Tibial nerve (tissue), 4 donors: ENCODE data around the gene CCDC88C. TPM values are rescaled to one million over a fixed set of nuclear protein-coding genes. Genes with fewer than 3 reads are reported as not detected.

Source experiments
- DNase-seq, 2 donors: peaks; one replicate each; pipeline ENCODE4 v3.0.0-alpha.2; 2019; ENCODE audit warnings: low spot score in 2 of 2
- H3K27ac ChIP-seq, 4 donors: fragments of 200-600 bp; sonication (generic) in 3 of 4; one replicate each; pipeline ENCODE4 v1.5.1; 2017 to 2019; ENCODE audit warnings: mild to moderate bottlenecking in 1 of 4
- H3K27me3 ChIP-seq, 2 donors: fragments of 200-600 bp; sonication (generic) in 1 of 2; one replicate each; pipeline versions ENCODE4 v1.5.1 to v1.6.0; 2017 to 2019
- H3K36me3 ChIP-seq, 3 donors: fragments of 200-600 bp; sonication (generic); one replicate each; pipeline ENCODE4 v1.5.1; 2018 to 2019
- H3K4me1 ChIP-seq, 4 donors: fragments of 200-600 bp; sonication (generic) in 3 of 4; one replicate each; pipeline ENCODE4 v1.5.1; 2017 to 2019
- H3K4me3 ChIP-seq, 4 donors: fragments of 200-600 bp; sonication (generic) in 3 of 4; one replicate each; pipeline ENCODE4 v1.5.1; 2017 to 2019; ENCODE audit warnings: mild to moderate bottlenecking in 1 of 4, moderate library complexity in 1 of 4
- H3K9me3 ChIP-seq, 4 donors: fragments of 200-600 bp; sonication (generic) in 3 of 4; one replicate each; pipeline ENCODE4 v1.5.1; 2017 to 2019
- EP300 ChIP-seq, 2 donors: sonication (generic); formaldehyde crosslinking; IDR thresholded peaks; one replicate each; pipeline ENCODE4 v1.6.1; 2017; ENCODE audit warnings: antibody characterized with exemption in 2 of 2, mild to moderate bottlenecking in 1 of 2
- POLR2A ChIP-seq, 2 donors: fragments of 450-650 bp; IDR thresholded peaks; one replicate each; pipeline ENCODE4 v1.6.1; 2017; ENCODE audit warnings: antibody characterized with exemption in 2 of 2, mild to moderate bottlenecking in 2 of 2, moderate library complexity in 2 of 2
- WGBS, 2 donors: methylation state at CpG; one replicate each; pipeline ENCODE4 v1.1.5; 2018; 5-methylcytosine and 5-hydroxymethylcytosine counted together
- total RNA-seq, 4 donors: library from RNA; depleted of rRNA; stranded (reverse); fragments of >200 nt; gene quantifications; one replicate each; pipeline ENCODE4 v1.1.0, GENCODE V29; 2016
- TF ChIP-seq, protein P1 (sequence below), 5 experiments: fragments of 200-600 bp in 3 of 5; fragments of 450-650 bp in 2 of 5; sonication (generic) in 3 of 5; IDR thresholded peaks; one replicate each; pipeline ENCODE4 v1.5.1; 2016 to 2019; ENCODE audit warnings: antibody characterized with exemption in 5 of 5, mild to moderate bottlenecking in 3 of 5, moderate library complexity in 2 of 5

CCDC88C gene
- total RNA-seq, 4 donors from 2014 or later = 3.6 to 12.6 (median 6.8) TPM

DNA sequence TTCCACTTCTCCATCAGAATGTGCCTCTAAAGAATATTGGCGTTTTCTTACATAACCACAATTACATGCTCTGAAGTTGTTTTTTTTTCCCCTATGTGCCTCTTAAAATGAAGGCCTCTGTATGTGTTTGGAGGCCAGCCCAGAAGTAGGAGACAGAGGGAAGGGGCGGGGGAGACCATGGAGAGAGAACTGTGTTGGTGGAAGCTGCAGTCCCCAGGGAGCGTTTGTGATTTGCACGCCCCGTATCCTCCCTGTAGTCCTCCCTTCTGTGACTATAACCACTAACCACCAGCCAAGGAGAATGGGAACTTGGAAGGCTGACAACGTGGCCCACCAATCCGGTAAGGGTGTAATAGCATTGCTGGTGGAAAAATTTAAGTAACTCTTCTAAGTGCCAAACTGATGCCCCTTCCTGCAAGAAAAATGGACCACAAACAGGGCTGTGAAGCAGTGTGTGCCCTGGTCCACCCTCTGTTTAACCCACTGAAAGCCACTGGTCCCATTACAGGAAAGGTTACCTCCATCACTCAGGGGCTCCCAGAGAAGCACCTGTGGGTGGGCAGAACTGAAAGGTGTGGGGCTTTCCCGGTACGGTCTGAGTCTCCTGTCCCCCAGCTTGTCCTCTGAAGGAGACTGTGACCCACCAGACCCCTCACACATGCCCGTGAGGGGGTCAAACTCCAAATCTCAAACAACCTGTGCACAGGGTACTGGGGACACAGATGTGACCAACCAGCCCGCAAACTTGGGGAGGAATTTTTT is 36.8 kb downstream of the CCDC88C start:
- no peak for DNase-seq
- WGBS, 2 donors = 22 to 40% methylated on average over 8 to 11 of the region's 11 CpGs
- Histone ChIP-seq H3K4me1 (peaks cover 0 to 25% (median 11%) of the 10 kb centered on the region in 4 donors), H3K27me3 (no peaks in the 10 kb centered on the region), H3K4me3 (no peak overlapping the region), H3K27ac (no peak overlapping the region), H3K36me3 (no peaks in the 10 kb centered on the region), H3K9me3 (no peaks in the 10 kb centered on the region)
- TF ChIP-seq, protein P1, sequence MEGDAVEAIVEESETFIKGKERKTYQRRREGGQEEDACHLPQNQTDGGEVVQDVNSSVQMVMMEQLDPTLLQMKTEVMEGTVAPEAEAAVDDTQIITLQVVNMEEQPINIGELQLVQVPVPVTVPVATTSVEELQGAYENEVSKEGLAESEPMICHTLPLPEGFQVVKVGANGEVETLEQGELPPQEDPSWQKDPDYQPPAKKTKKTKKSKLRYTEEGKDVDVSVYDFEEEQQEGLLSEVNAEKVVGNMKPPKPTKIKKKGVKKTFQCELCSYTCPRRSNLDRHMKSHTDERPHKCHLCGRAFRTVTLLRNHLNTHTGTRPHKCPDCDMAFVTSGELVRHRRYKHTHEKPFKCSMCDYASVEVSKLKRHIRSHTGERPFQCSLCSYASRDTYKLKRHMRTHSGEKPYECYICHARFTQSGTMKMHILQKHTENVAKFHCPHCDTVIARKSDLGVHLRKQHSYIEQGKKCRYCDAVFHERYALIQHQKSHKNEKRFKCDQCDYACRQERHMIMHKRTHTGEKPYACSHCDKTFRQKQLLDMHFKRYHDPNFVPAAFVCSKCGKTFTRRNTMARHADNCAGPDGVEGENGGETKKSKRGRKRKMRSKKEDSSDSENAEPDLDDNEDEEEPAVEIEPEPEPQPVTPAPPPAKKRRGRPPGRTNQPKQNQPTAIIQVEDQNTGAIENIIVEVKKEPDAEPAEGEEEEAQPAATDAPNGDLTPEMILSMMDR (IDR thresholded peaks at IDR 0.05) = no peak
- TF ChIP-seq POLR2A (IDR thresholded peaks at IDR 0.05) (no peak), EP300 (IDR thresholded peaks at IDR 0.05) (no peak)

DNA sequence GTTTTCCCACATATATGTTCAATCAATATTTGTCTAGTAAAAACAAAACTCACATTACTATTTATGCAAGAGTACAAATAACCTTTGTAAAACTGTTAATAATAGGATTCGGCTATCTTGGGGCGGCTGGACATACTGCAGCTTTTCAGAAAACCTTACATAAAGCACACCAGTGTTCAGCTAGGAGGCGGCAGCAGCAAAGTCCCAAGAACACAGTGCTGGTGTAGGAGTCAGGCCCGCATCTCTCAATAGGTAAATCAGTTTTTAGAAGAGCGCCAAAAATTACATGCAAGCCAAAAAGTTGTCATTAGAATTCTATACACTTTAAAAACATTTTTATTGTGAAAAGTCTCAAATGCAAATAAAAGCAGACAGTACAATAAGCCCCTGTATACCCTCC is 37.5 kb downstream of the CCDC88C start:
- WGBS, 2 donors = 53% methylated on average over 5 of the region's 5 CpGs
- TF ChIP-seq POLR2A (IDR thresholded peaks at IDR 0.05) (no peak), EP300 (IDR thresholded peaks at IDR 0.05) (no peak)
- TF ChIP-seq, protein P1 (IDR thresholded peaks at IDR 0.05) = no peak
- H3K4me1 ChIP-seq = peaks cover 0 to 25% (median 11%) of the 10 kb centered on the region in 4 donors

DNA sequence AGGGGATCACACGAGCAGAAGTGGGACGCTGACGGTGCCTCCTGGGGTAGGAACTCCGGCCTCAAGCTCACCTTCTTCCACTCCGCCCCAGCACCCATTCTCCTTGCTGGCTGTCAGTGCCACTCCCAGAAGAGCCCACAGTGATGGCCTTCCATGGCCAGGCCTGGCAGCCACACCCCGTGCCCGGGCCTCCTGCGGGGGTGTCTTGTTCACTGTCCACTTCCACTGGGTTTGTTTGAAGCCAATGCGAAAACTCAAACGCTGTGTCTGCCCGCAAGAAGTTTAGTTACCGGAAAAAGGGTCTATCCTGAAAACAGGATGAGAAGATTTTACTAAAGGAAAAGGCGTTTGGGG is 38.1 kb downstream of the CCDC88C start:
- peaks cover 0 to 25% (median 12%) of the 10 kb centered on the region in 4 donors for H3K4me1 ChIP-seq
- no peak overlapping the region for H3K27ac ChIP-seq
- H3K27me3 ChIP-seq = no peaks in the 10 kb centered on the region
- no peak for DNase-seq
- WGBS, 2 donors = 85 to 87% methylated on average over 9 to 13 of the region's 13 CpGs
- H3K9me3 ChIP-seq = no peaks in the 10 kb centered on the region
- no peaks in the 10 kb centered on the region for H3K36me3 ChIP-seq
- H3K4me3 ChIP-seq = no peak overlapping the region
- TF ChIP-seq EP300 (IDR thresholded peaks at IDR 0.05) (no peak), POLR2A (IDR thresholded peaks at IDR 0.05) (no peak)
- TF ChIP-seq, protein P1 (IDR thresholded peaks at IDR 0.05) = no peak

More for the DNA sequence above, 37.5 kb downstream of the CCDC88C start:
- DNase-seq = no peak
- no peaks in the 10 kb centered on the region for H3K27me3 ChIP-seq
- no peaks in the 10 kb centered on the region for H3K9me3 ChIP-seq
- no peak overlapping the region for H3K27ac ChIP-seq
- H3K4me3 ChIP-seq = no peak overlapping the region
- no peaks in the 10 kb centered on the region for H3K36me3 ChIP-seq

- TF ChIP-seq POLR2A (IDR thresholded peaks at IDR 0.05) (no peak), EP300 (IDR thresholded peaks at IDR 0.05) (no peak)
- TF ChIP-seq, protein P1 (IDR thresholded peaks at IDR 0.05) = no peak
- 74 to 78% methylated on average over 6 to 10 of the region's 11 CpGs for WGBS, 2 donors
- Histone ChIP-seq H3K27ac (no peak overlapping the region), H3K4me1 (peaks cover 0 to 28% (median 12%) of the 10 kb centered on the region in 4 donors), H3K9me3 (no peaks in the 10 kb centered on the region), H3K4me3 (no peak overlapping the region), H3K36me3 (no peaks in the 10 kb centered on the region), H3K27me3 (no peaks in the 10 kb centered on the region)
- DNase-seq = no peak
These were observed 38.6 kb downstream of the CCDC88C start for GRCh38 chr14:91378930-91379578.
